Epithelial cell of proximal tubule (primary cell): ENCODE data around the gene WDR81. TPM values are rescaled to one million over a fixed set of nuclear protein-coding genes. Genes with fewer than 3 reads are reported as not detected.

Experiments
- DNase-seq: peaks from one replicate; pipeline ENCODE4 v3.0.0-alpha.2; 2011; ENCODE audit warnings: low read depth
- H3K4me3 ChIP-seq: 2 replicates; pipeline ENCODE4 v1.5.1; 2011; ENCODE audit warnings: low read depth, mild to moderate bottlenecking, low read length
- total RNA-seq: library from RNA; depleted of rRNA; stranded (reverse); fragments of >200 nt; gene quantifications from 2 replicates; pipeline ENCODE4 v1.2.3, GENCODE V29; 2015
- TF ChIP-seq, protein P1 (sequence below): conservative IDR thresholded peaks from 2 replicates; pipeline ENCODE4 v1.5.1; 2012; ENCODE audit warnings: low read depth, mild to moderate bottlenecking, low read length

The WDR81 gene
- total RNA-seq, 1 donor from 2014 or later, result 20.9 TPM

DNA sequence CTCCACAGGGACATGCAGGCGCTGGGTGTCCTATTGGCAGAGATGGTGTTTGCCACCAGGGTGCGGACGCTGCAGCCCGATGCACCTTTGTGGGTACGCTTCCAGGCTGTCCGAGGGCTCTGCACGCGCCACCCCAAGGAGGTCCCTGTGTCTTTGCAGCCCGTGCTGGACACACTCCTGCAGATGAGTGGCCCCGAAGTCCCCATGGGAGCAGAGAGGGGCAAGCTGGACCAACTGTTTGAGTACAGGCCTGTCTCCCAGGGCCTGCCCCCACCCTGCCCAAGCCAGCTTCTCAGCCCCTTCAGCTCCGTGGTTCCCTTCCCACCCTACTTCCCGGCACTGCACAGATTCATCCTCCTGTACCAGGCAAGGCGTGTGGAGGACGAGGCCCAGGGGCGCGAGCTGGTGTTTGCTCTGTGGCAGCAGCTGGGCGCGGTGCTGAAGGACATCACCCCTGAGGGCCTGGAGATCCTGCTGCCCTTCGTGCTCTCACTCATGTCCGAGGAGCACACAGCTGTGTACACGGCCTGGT is 2.8 kb downstream of the WDR81 start:
- TF ChIP-seq, protein P1, sequence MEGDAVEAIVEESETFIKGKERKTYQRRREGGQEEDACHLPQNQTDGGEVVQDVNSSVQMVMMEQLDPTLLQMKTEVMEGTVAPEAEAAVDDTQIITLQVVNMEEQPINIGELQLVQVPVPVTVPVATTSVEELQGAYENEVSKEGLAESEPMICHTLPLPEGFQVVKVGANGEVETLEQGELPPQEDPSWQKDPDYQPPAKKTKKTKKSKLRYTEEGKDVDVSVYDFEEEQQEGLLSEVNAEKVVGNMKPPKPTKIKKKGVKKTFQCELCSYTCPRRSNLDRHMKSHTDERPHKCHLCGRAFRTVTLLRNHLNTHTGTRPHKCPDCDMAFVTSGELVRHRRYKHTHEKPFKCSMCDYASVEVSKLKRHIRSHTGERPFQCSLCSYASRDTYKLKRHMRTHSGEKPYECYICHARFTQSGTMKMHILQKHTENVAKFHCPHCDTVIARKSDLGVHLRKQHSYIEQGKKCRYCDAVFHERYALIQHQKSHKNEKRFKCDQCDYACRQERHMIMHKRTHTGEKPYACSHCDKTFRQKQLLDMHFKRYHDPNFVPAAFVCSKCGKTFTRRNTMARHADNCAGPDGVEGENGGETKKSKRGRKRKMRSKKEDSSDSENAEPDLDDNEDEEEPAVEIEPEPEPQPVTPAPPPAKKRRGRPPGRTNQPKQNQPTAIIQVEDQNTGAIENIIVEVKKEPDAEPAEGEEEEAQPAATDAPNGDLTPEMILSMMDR, result no peak
- H3K4me3 ChIP-seq, result no peak overlapping the region
- DNase-seq, result no peak

DNA sequence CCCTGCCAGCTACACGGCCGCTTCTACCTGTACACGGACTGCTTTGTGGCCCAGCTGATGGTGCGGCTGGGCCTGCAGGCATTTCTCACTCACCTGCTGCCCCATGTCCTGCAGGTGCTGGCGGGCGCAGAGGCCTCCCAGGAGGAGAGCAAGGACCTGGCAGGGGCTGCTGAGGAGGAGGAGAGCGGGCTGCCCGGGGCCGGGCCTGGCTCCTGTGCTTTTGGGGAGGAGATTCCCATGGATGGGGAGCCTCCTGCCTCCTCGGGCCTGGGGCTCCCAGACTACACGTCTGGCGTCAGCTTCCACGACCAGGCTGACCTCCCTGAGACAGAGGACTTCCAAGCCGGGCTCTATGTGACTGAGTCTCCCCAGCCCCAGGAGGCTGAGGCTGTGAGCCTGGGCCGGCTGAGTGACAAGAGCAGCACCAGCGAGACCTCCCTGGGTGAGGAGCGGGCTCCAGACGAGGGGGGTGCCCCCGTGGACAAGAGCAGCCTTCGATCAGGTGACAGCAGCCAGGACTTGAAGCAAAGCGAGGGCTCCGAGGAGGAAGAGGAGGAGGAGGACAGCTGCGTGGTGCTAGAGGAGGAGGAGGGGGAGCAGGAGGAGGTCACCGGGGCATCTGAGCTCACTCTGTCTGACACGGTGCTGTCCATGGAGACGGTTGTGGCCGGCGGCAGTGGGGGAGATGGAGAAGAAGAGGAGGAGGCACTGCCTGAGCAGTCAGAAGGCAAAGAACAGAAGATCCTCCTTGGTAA is 3.5 kb downstream of the WDR81 start:
- H3K4me3 ChIP-seq, result no peak overlapping the region
- TF ChIP-seq, protein P1, result no peak
- no peak for DNase-seq

- no peak overlapping the region for H3K4me3 ChIP-seq
- no peak for DNase-seq
- TF ChIP-seq, protein P1, result no peak
These were observed 5.4 kb downstream of the WDR81 start for GRCh38 chr17:1729966-1730325.

DNA sequence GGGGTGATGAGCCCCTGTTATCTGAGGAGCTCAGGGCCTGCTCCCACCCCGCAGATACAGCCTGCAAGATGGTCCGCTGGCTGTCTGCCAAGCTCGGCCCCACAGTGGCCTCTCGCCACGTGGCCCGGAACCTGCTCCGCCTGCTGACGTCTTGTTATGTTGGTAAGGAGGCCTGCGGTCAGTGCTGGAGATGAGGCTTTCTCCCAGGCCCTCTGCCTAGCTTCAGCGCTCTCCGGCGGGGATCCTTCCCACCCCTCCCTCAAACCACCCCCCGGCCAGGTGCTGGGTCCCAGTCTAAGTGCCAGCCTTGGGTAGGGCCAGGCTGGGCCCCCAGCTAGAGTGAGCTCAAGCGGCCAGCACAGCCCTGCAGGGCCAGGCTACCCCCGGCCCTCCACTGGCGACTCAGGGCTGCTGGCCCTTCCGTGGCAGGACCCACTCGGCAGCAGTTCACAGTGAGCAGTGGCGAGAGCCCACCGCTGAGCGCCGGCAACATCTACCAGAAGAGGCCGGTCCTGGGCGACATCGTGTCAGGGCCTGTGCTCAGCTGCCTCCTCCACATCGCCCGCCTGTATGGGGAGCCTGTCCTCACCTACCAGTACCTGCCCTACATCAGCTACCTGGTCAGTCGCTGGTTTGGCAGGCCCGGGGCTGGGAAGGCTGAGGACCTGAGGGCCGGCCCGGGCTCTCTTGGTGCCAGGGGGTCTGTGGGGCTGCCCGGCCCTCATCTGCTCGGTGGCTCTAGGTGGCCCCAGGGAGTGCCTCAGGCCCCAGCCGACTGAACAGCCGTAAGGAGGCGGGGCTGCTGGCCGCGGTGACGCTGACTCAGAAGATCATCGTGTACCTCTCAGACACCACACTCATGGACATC is 6.1 kb downstream of the WDR81 start:
- H3K4me3 ChIP-seq, result no peak overlapping the region
- DNase-seq, result no peak
- TF ChIP-seq, protein P1, result no peak

- no peak for DNase-seq
- TF ChIP-seq, protein P1, result no peak
- no peak overlapping the region for H3K4me3 ChIP-seq
These were observed 6.6 kb downstream of the WDR81 start for GRCh38 chr17:1731194-1731506.

- DNase-seq, result no peak
- H3K4me3 ChIP-seq, result no peak overlapping the region
- TF ChIP-seq, protein P1, result no peak
These were observed 7.8 kb downstream of the WDR81 start for GRCh38 chr17:1732241-1732832.
